Neuronal stem cell (in vitro differentiated cells): ENCODE results near the gene DHX40.

Source experiments
- DNase-seq: peaks from one replicate; pipeline ENCODE4 v3.0.0-alpha.2; 2013; ENCODE audit warnings: low spot score
- H2AFZ ChIP-seq: one replicate; pipeline ENCODE4 v1.6.1; 2013; ENCODE audit warnings: mild to moderate bottlenecking, low read length, inconsistent platforms
- H2AK5ac ChIP-seq: 2 replicates; pipeline ENCODE4 v1.6.1; 2013; ENCODE audit warnings: low read depth, mild to moderate bottlenecking, inconsistent platforms, low read length, moderate library complexity, mixed read lengths
- H2BK120ac ChIP-seq: 2 replicates; pipeline ENCODE4 v1.6.1; 2013; ENCODE audit warnings: low read depth, mild to moderate bottlenecking, inconsistent platforms, low read length, moderate library complexity, mixed read lengths
- H2BK12ac ChIP-seq: one replicate; pipeline ENCODE4 v1.6.1; 2013; ENCODE audit warnings: low read length, inconsistent platforms
- H2BK15ac ChIP-seq: 2 replicates; pipeline ENCODE4 v1.6.1; 2013; ENCODE audit warnings: mild to moderate bottlenecking, low read length, inconsistent platforms, mixed read lengths
- H2BK5ac ChIP-seq: one replicate; pipeline ENCODE4 v1.6.1; 2013; ENCODE audit warnings: inconsistent platforms, mild to moderate bottlenecking, low read length, moderate library complexity
- H3K14ac ChIP-seq: one replicate; pipeline ENCODE4 v1.6.1; 2013; ENCODE audit warnings: low read length, inconsistent platforms
- H3K18ac ChIP-seq: 2 replicates; pipeline ENCODE4 v1.6.1; 2013; ENCODE audit warnings: low read length, inconsistent platforms
- H3K23ac ChIP-seq: 2 replicates; pipeline ENCODE4 v1.6.1; 2013; ENCODE audit warnings: low read depth, mild to moderate bottlenecking, mixed read lengths, low read length, inconsistent platforms; ENCODE audit not compliant: poor library complexity
- H3K27ac ChIP-seq: replicated peaks from 3 replicates; pipeline ENCODE4 v1.5.1; 2013; ENCODE audit warnings: low read length, inconsistent platforms
- H3K27me3 ChIP-seq, 3 experiments: 2 replicates each; pipeline ENCODE4 v1.6.1; 2013; ENCODE audit warnings: low read length in 3 of 3, mild to moderate bottlenecking in 2 of 3, inconsistent platforms in 1 of 3, low read depth in 1 of 3, mixed read lengths in 1 of 3, moderate library complexity in 1 of 3; ENCODE audit not compliant: control insufficient read depth in 3 of 3, insufficient read depth in 3 of 3
- H3K36me3 ChIP-seq, 2 donors: replicated peaks in 1 of 2; 2 replicates each; pipeline ENCODE4 v1.6.1; 2013; ENCODE audit warnings: low read length in 2 of 2; ENCODE audit not compliant: control insufficient read depth in 2 of 2, insufficient read depth in 2 of 2
- H3K4ac ChIP-seq: 2 replicates; pipeline ENCODE4 v1.6.1; 2013; ENCODE audit warnings: inconsistent platforms, mild to moderate bottlenecking, low read length, moderate library complexity
- H3K4me1 ChIP-seq, 2 donors: 1 replicate in 1 of 2; 2 replicates in 1 of 2; pipeline ENCODE4 v1.6.1; 2013; ENCODE audit warnings: low read length in 2 of 2, low read depth in 1 of 2; ENCODE audit not compliant: control insufficient read depth in 2 of 2, insufficient read depth in 1 of 2
- H3K4me2 ChIP-seq: one replicate; pipeline ENCODE4 v1.6.1; 2013; ENCODE audit warnings: mild to moderate bottlenecking, low read length, inconsistent platforms; ENCODE audit not compliant: insufficient read depth, poor library complexity, severe bottlenecking
- H3K4me3 ChIP-seq, 2 donors: 2 replicates each; pipeline ENCODE4 v1.5.1; 2013; ENCODE audit warnings: low read length in 2 of 2, mild to moderate bottlenecking in 2 of 2, inconsistent platforms in 1 of 2, moderate library complexity in 1 of 2
- H3K79me1 ChIP-seq: one replicate; pipeline ENCODE4 v1.6.1; 2013; ENCODE audit warnings: low read depth, mild to moderate bottlenecking, inconsistent platforms, low read length, moderate library complexity
- H3K9ac ChIP-seq: one replicate; pipeline ENCODE4 v1.6.1; 2013; ENCODE audit warnings: mild to moderate bottlenecking, low read depth, low read length, inconsistent platforms; ENCODE audit not compliant: poor library complexity
- H3K9me3 ChIP-seq, 2 donors: replicated peaks in 1 of 2; 2 replicates each; pipeline versions ENCODE3 to v1.6.1; 2013; ENCODE audit warnings: low read length in 2 of 2, mild to moderate bottlenecking in 2 of 2, inconsistent platforms in 1 of 2, low read depth in 1 of 2, mixed read lengths in 1 of 2, moderate library complexity in 1 of 2; ENCODE audit not compliant: control insufficient read depth in 2 of 2, insufficient read depth in 1 of 2
- H4K8ac ChIP-seq: one replicate; pipeline ENCODE4 v1.6.1; 2013; ENCODE audit warnings: low read depth, mild to moderate bottlenecking, inconsistent platforms, low read length, moderate library complexity
- H4K91ac ChIP-seq: one replicate; pipeline ENCODE4 v1.6.1; 2013; ENCODE audit warnings: low read length, low read depth, mild to moderate bottlenecking, inconsistent platforms; ENCODE audit not compliant: poor library complexity
- WGBS, 2 donors: extraction: QIAGEN DNeasy Blood & Tissue Kit; methylation state at CpG; one replicate each; pipeline ENCODE4 v1.1.7; 2013; ENCODE audit warnings: missing lambda C conversion rate in 2 of 2, mixed read lengths in 1 of 2; ENCODE audit not compliant: insufficient read length in 2 of 2, insufficient replicate concordance in 1 of 2; ENCODE audit errors: extremely low coverage in 2 of 2; 5-methylcytosine and 5-hydroxymethylcytosine counted together

Gene DHX40

DNA sequence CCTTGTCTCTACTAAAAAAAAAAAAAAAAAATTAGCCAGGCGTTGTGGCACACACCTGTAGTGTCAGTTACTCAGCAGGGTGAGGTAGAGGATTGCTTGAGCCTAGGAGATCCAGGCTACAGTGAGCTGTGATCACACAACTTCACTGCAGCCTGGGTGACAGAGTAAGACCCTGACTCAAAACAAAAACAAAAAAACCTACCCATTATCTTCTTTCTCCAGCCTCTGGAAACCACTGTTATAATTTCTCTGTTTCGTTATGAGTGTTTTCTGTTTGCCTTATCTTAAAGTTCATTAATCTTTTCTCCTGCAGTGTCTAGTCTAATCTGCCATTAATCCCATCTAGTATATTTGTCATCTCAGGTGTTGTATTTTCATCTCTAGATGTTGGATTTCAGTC lies 35.7 kb downstream of the DHX40 start:
- Histone ChIP-seq H3K27me3 (no peaks in the 10 kb centered on the region), H4K8ac (no peak overlapping the region), H3K9ac (no peak overlapping the region), H2AFZ (no peak overlapping the region), H3K9me3 (no peaks in the 10 kb centered on the region), H3K27ac (no peak overlapping the region), H2BK15ac (no peak overlapping the region), H4K91ac (no peak overlapping the region), H3K4me1 (no peaks in the 10 kb centered on the region), H3K36me3 (peaks cover 8 to 63% of the 10 kb centered on the region in 2 donors), H3K14ac (no peak overlapping the region), H3K79me1 (no peaks in the 10 kb centered on the region), H3K4ac (no peak overlapping the region), H2BK5ac (no peak overlapping the region), H3K4me2 (no peak overlapping the region), H3K23ac (no peak overlapping the region), H2BK12ac (no peak overlapping the region), H3K4me3 (no peak overlapping the region), H2AK5ac (no peak overlapping the region), H2BK120ac (no peak overlapping the region), H3K18ac (no peak overlapping the region)
- no CpG with 5 or more reads among the region's 2 CpGs for WGBS, 2 donors
- DNase-seq = no peak

DNA sequence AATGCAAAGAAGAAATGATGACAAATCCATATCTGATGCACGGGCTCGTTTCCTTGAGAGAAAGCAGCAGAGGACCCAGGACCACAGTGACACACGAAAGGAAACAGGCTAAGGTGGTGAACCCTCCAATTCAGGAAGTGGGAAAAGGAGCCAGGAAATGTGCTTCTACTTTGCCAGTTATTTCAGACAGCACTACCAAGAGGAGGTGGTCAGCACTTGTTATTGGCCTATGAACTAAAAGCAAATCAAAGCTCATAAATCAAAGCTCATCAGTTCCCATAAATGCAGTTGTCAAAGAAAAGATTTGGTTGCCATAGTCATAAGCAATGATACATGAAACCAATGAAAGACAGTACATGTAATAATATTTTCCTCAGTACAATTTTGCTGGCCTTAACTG lies 41.7 kb downstream of the DHX40 start:
- Histone ChIP-seq H4K91ac (no peak overlapping the region), H3K4me3 (no peak overlapping the region), H2BK120ac (no peak overlapping the region), H3K36me3 (peaks cover 11 to 94% of the 10 kb centered on the region in 2 donors), H3K79me1 (no peaks in the 10 kb centered on the region), H2BK5ac (no peak overlapping the region), H3K4me1 (no peaks in the 10 kb centered on the region), H3K27ac (no peak overlapping the region), H3K23ac (no peak overlapping the region), H2BK12ac (no peak overlapping the region), H2BK15ac (no peak overlapping the region), H3K4ac (no peak overlapping the region), H3K14ac (no peak overlapping the region), H3K9ac (no peak overlapping the region), H2AK5ac (no peak overlapping the region), H3K9me3 (peaks cover 0 to 4% of the 10 kb centered on the region in 2 donors), H3K27me3 (no peaks in the 10 kb centered on the region), H4K8ac (no peak overlapping the region), H3K4me2 (no peak overlapping the region), H3K18ac (no peak overlapping the region), H2AFZ (no peak overlapping the region)
- no peak for DNase-seq
- WGBS, 2 donors = no CpG with 5 or more reads among the region's 3 CpGs

GRCh38 chr17:59607817-59608403 lies 42.5 kb downstream of the DHX40 start:
- no peak overlapping the region for H2AK5ac ChIP-seq
- no peak overlapping the region for H2BK15ac ChIP-seq
- no peak overlapping the region for H4K8ac ChIP-seq
- H3K4me1 ChIP-seq = no peaks in the 10 kb centered on the region
- no peak overlapping the region for H3K18ac ChIP-seq
- no peaks in the 10 kb centered on the region for H3K79me1 ChIP-seq
- H2BK5ac ChIP-seq = no peak overlapping the region
- peaks cover 0 to 4% of the 10 kb centered on the region in 2 donors for H3K9me3 ChIP-seq
- H3K4me2 ChIP-seq = no peak overlapping the region
- no peak overlapping the region for H3K23ac ChIP-seq
- no peak overlapping the region for H2BK12ac ChIP-seq
- H3K27ac ChIP-seq = no peak overlapping the region
- H2AFZ ChIP-seq = no peak overlapping the region
- no peak overlapping the region for H3K9ac ChIP-seq
- no peaks in the 10 kb centered on the region for H3K27me3 ChIP-seq
- no peak overlapping the region for H3K4ac ChIP-seq
- no peak overlapping the region for H3K4me3 ChIP-seq
- no peak overlapping the region for H2BK120ac ChIP-seq
- H3K14ac ChIP-seq = no peak overlapping the region
- WGBS, 2 donors = no CpG with 5 or more reads among the region's 5 CpGs
- H4K91ac ChIP-seq = no peak overlapping the region
- peaks cover 8 to 86% of the 10 kb centered on the region in 2 donors for H3K36me3 ChIP-seq
- no peak for DNase-seq

DNA sequence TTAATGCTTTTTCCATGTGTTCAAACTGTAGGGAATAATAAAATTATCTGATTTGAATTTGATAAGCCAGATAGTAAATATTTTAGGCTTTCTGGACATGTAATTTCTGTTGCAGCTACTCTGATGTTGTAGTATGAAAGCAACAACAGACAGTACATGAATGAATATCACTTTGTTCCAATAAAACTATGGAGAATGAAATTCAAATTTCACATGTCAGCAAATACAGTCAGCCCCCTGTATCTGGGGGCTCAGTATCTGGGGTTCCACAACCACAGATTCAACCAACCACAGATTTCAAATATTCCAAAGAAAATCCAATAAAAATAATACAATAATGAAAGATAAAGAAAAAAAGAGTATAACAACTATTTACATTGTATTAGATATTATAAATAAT lies 46.1 kb downstream of the DHX40 start:
- DNase-seq = no peak
- H3K79me1 ChIP-seq = no peaks in the 10 kb centered on the region
- no peak overlapping the region for H3K4me2 ChIP-seq

More for the DNA sequence above, 46.1 kb downstream of the DHX40 start:
- no peaks in the 10 kb centered on the region for H3K27me3 ChIP-seq
- no peak overlapping the region for H2AK5ac ChIP-seq
- no peak overlapping the region for H2BK120ac ChIP-seq
- H2BK15ac ChIP-seq = no peak overlapping the region
- H2BK12ac ChIP-seq = no peak overlapping the region
- peaks cover 0 to 4% of the 10 kb centered on the region in 2 donors for H3K9me3 ChIP-seq
- H3K4me1 ChIP-seq = no peaks in the 10 kb centered on the region
- H3K27ac ChIP-seq = no peak overlapping the region
- H3K4me3 ChIP-seq = no peak overlapping the region
- H2AFZ ChIP-seq = no peak overlapping the region
- H4K8ac ChIP-seq = no peak overlapping the region
- peaks cover 6 to 56% of the 10 kb centered on the region in 2 donors for H3K36me3 ChIP-seq
- no peak overlapping the region for H3K9ac ChIP-seq
- no peak overlapping the region for H3K18ac ChIP-seq
- H2BK5ac ChIP-seq = no peak overlapping the region
- H3K14ac ChIP-seq = no peak overlapping the region
- no peak overlapping the region for H3K23ac ChIP-seq
- H3K4ac ChIP-seq = no peak overlapping the region
- H4K91ac ChIP-seq = no peak overlapping the region
